ENCODE data around the gene SFXN2.

The SFXN2 gene

DNA sequence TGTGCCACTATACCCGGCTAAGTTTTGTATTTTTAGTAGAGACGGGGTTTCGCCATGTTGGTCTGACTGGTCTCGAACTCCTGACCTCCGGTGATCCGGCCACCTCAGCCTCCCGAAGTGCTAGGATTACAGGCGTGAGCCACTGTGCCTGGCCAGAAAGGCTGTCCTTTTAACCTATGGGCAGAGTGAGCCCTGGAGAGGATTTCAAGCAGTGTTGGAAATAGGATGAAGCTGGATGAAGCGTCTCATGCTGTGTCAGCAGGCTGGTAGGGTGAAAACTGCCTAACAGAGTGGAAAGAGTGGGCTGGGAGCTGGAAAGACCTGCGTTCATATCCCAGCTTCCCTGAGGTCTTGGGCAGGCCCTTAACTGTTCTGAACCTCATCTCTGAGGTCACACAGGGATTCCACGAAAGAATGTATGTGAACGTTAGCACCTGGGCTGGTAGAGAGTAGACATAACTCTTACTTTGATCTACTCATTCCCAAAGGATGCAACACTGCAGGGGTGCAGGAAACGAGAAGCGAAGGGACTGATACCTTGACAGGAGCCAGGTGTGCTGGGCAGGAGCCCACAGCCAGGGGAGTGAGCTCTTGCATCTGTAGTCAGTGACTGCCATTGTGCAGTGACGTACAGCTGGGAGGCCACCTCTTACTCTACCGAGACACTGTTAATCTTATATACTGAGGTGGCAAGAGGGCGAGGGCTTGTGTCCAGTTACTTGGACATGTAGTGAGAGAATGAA, 63.4 kb downstream of the SFXN2 start:
- no peak for DNase-seq (ENCODE audit: low read depth)

- DNase-seq (ENCODE audit: low read depth) = no peak
Measured at GRCh38 chr10:102778781-102779180, 64.3 kb downstream of the SFXN2 start.

DNA sequence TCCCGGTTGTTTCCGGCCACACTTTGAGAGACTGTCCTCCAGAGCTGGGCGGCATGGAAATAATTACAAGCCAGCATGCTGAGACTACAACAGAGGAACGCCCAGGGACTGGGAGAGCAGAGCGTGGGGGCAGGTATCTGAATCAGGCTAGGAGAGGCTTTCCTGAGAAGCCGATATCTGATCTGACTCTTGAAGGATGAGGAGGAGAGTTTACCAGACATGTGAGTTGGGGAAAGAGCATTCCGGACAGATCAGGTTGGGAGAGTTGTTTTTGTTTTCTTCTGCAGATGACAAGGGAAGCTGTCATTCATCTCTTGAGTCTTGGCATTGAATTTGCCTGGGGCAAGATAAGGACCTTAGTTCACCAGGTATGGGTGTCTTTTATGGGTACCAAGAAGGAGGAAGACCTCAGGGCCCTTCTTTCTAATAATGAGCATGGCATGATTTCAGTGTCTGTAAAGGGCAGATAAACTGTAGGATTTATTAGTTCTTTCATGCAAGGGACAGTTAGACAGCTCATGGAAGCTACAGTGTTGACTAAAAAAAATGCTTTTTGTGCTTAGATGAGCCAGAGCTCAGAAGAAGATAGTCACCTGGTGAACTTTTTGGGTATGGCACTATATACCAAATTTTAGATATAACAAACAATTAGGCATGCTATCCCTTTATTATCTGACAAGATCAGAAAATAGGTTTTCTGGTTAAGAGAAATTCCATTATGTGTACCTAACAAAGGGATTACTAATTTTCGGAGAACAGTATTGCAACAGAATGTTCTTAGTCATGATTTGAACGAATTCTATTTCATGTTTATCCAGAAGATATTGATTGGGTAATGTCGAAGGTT, 65.5 kb downstream of the SFXN2 start:
- DNase-seq (ENCODE audit: low read depth) = no peak

DNA sequence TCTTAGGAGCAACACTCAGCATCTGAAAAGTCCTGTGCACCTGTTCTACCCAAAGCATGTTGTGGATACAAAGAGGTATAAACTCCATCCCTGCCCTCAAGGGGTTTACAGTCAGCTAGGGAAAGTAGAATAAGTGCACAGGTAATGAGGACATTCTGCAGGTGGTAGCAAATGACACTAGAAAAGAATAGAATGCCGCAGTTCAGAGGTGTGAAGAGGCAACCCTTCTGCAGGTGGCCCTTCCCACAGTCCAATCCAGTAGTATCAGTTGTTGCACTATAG, 66.0 kb downstream of the SFXN2 start:
- no peak for DNase-seq (ENCODE audit: low read depth)

- DNase-seq (ENCODE audit: low read depth) = no peak
Measured at GRCh38 chr10:102781090-102781920, 66.9 kb downstream of the SFXN2 start.

DNA sequence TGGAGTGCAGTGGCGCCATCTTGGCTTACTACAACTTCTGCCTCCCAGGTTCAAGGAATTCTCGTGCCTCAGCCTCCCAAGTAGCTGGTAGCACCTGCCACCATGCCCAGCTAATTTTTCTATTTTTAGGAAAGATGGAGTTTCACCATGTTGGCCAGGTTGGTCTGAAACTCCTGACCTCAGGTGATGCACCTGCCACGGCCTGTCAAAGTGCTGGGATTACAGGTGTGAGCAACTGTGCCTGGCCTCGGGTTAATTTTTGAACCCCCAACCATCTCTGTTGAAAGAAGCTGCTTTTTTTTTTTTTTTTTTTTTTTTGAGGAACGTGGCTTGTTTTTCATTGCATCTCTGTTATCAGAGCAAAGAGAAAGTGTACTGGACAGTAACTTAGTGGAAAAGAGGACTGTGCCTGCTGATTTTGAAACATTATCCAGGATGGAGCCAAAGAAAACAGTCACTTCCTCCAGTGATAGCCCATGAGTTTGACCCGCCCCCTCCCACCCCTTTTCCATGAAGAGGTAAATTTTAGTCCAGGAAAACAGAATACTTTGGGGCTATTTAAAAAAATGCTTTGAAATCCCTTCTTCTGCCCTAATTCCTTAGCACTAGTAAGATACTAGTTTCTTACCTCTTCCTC, 67.6 kb downstream of the SFXN2 start:
- DNase-seq (ENCODE audit: low read depth) = no peak

DNA sequence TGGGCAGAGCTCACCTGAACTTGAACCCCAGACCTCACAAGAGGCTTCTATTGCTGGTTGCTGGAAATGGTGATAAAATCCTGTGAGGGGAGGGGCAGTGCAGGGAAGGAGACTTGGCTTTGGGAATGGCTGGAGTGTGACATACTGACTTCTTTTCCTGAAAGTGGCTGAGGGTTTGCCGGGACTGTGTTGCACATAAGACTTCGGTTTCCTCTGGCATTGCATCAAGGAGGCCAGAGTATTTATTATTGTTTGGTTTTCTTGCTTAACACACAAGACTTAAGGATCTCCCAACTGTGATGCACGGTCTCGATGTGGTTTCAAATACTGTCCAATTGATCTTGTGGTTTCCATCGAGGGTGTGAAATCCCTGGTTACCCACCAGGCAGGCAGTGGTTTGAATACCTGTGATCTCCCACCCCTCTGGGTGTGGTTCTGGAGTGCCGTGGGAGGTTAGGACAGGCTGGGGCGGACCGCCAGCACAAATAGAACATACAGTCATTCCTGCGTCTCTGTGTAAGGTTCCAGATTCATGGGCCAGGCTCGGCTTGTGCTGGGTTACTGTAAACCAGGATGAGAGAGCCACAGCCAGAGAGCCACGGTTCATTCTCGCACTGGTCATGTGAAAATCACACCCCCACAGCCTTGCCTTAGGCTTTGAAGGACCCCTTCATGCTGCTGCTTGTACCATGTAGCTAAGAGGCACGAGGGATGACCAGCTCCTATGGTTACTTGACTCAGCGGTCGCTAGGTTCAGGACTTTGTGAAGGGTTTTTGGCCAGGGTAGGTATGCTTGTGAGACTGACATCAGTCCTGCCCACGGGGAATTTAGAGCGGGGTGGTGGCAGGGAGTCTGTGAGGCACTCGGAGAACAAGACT, 68.5 kb downstream of the SFXN2 start:
- no peak for DNase-seq (ENCODE audit: low read depth)

DNA sequence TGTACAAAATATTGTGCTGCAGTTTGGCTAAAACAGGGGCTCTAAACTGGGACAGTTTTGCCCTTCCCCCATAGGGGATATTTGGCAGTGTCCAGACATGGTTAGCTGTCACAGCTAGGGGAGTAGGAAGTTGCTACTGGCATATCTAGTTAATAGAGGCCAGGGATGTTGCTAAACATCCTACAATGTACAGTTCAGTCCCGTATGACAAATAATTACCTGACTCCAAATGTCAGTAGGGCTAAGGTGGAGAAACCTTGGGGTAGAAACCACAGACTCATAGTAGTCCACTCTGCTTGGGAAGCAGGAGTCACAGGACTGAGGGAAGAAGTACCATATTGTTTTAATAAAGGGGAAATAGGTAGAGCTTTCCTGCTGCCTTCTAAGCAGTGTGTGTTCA, 69.1 kb downstream of the SFXN2 start:
- no peak for DNase-seq (ENCODE audit: low read depth)

GRCh38 chr10:102785818-102786217, 71.4 kb downstream of the SFXN2 start:
- DNase-seq (ENCODE audit: low read depth) = no peak

DNA sequence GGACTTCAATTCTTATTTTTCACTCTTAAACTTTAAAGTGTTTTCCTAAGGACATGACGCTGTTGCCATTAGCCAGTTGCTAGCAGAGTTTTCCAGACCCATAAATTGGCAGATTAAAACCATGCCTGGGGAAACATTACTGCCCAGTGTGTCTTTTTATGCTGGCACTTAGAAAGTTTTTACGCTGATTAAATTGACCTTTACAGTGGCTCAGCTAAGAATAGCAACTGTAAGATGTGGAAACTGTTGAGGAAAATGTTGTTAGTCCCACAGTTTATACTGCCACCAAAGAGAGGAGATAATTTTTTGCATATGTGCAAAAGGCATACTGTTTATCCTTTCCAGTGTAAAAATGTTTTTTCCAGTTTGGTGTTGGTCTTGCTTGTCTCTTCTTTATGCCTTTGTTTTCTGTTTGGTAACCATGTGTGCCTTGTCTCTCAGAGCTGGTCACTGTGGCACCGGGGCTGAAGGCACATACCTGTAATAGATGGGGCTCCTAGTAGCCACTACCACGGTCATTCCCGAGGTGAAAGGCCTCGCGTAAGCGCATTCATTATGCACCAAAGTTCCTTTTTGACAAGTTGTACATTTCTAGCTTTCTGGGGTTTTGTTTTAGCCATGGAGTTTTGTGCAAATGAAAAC, 77.4 kb downstream of the SFXN2 start:
- DNase-seq (ENCODE audit: low read depth) = no peak

All from activated T-cell treated with anti-CD3 and anti-CD28 coated beads for 1 hour (primary cell).